Ectodermal cell (in vitro differentiated cells): ENCODE measurements around the gene CCDC88C.

Source experiments
- H3K27ac ChIP-seq: 2 replicates; pipeline ENCODE4 v1.7.0; 2013; ENCODE audit warnings: mild to moderate bottlenecking, low read depth, low read length; ENCODE audit not compliant: insufficient read depth, poor library complexity, severe bottlenecking
- H3K27me3 ChIP-seq: 2 replicates; pipeline ENCODE4 v1.7.0; 2013; ENCODE audit warnings: mild to moderate bottlenecking, low read length; ENCODE audit not compliant: insufficient read depth, control insufficient read depth, poor library complexity, severe bottlenecking
- H3K36me3 ChIP-seq: one replicate; pipeline ENCODE4 v1.7.0; 2013; ENCODE audit warnings: low read length; ENCODE audit not compliant: control insufficient read depth, insufficient read depth
- H3K4me1 ChIP-seq: one replicate; pipeline ENCODE4 v1.7.0; 2013; ENCODE audit warnings: low read length; ENCODE audit not compliant: control insufficient read depth, insufficient read depth
- H3K4me3 ChIP-seq: 2 replicates; pipeline ENCODE4 v1.7.0; 2013; ENCODE audit warnings: low read depth, low read length, control low read depth; ENCODE audit not compliant: insufficient read depth
- H3K9me3 ChIP-seq: 2 replicates; pipeline ENCODE4 v1.7.0; 2013; ENCODE audit warnings: mild to moderate bottlenecking, low read length, moderate library complexity; ENCODE audit not compliant: control insufficient read depth
- WGBS, 2 experiments: methylation state at CpG; one replicate each; pipeline ENCODE4 v1.1.7; 2013; ENCODE audit warnings: missing lambda C conversion rate in 2 of 2; 5-methylcytosine and 5-hydroxymethylcytosine counted together

CCDC88C gene

DNA sequence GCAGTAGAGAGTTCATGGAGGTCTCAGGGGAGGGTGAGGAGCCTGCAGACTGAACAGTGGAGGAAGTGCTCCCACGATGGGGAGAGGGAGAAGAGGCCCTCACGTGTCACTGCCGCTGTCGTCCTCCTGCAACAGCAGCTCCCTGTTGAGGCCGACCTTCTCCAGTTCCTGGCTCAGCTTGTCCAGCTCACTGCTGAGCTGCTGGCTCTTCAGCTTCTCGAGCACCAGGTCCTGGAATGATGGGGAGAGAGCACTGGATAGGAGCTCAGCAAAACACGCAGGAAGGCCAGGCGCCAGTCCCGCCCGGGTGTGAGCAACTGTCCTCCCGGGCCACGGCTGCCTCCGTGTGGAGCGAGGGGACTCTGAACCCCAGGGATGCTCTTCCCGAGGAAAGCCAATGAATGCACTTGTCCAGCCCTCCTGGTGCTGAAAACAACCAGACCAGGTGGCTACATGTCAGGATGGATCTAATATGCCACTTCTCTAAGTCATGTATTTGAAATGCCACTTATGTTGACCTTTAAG, 107.8 kb downstream of the CCDC88C start:
- Histone ChIP-seq H3K9me3 (no peaks in the 10 kb centered on the region), H3K27me3 (no peaks in the 10 kb centered on the region), H3K27ac (no peak overlapping the region), H3K4me3 (no peak overlapping the region), H3K4me1 (no peaks in the 10 kb centered on the region), H3K36me3 (peaks cover 59% of the 10 kb centered on the region)
- 93% methylated on average over 15 of the region's 15 CpGs for WGBS, 2 experiments

DNA sequence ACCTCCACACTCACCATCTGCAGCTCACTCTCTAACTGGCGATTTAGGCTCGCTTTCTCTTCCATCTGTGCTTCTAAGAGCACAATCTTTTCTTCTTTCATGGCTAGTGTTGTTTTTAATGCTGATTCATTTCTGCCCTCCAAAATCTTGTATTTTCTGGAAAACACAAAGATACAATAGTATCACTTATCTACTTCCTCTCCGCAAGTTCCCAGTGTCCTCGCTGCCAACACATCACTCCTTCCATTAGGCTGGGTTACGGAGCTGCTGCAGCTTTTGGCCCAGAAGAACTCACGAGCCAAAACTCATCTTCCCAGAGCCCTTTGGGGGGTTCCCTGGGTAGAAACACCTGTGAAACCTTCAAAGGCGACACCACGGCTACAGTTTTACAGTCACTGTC, 109.3 kb downstream of the CCDC88C start:
- whole genome bisulfite sequencing, 2 experiments = 97% methylated on average over 8 of the region's 8 CpGs
- no peak overlapping the region for H3K27ac ChIP-seq
- no peaks in the 10 kb centered on the region for H3K4me1 ChIP-seq
- H3K9me3 ChIP-seq = no peaks in the 10 kb centered on the region
- H3K4me3 ChIP-seq = no peak overlapping the region
- no peaks in the 10 kb centered on the region for H3K27me3 ChIP-seq
- peaks cover 45% of the 10 kb centered on the region for H3K36me3 ChIP-seq

GRCh38 chr14:91307652-91308051, 110.0 kb downstream of the CCDC88C start:
- H3K27ac ChIP-seq = no peak overlapping the region
- H3K4me3 ChIP-seq = no peak overlapping the region
- no peaks in the 10 kb centered on the region for H3K4me1 ChIP-seq
- H3K27me3 ChIP-seq = no peaks in the 10 kb centered on the region
- 95 to 96% methylated on average over 7 of the region's 7 CpGs for WGBS, 2 experiments
- no peaks in the 10 kb centered on the region for H3K9me3 ChIP-seq
- peaks cover 38% of the 10 kb centered on the region for H3K36me3 ChIP-seq

GRCh38 chr14:91307046-91307445, 110.6 kb downstream of the CCDC88C start:
- Histone ChIP-seq H3K9me3 (no peaks in the 10 kb centered on the region), H3K4me1 (no peaks in the 10 kb centered on the region), H3K36me3 (peaks cover 37% of the 10 kb centered on the region), H3K27ac (no peak overlapping the region), H3K4me3 (no peak overlapping the region), H3K27me3 (no peaks in the 10 kb centered on the region)
- 88 to 93% methylated on average over 12 of the region's 12 CpGs for WGBS, 2 experiments

GRCh38 chr14:91306547-91306946, 111.1 kb downstream of the CCDC88C start:
- H3K27me3 ChIP-seq = no peaks in the 10 kb centered on the region

DNA sequence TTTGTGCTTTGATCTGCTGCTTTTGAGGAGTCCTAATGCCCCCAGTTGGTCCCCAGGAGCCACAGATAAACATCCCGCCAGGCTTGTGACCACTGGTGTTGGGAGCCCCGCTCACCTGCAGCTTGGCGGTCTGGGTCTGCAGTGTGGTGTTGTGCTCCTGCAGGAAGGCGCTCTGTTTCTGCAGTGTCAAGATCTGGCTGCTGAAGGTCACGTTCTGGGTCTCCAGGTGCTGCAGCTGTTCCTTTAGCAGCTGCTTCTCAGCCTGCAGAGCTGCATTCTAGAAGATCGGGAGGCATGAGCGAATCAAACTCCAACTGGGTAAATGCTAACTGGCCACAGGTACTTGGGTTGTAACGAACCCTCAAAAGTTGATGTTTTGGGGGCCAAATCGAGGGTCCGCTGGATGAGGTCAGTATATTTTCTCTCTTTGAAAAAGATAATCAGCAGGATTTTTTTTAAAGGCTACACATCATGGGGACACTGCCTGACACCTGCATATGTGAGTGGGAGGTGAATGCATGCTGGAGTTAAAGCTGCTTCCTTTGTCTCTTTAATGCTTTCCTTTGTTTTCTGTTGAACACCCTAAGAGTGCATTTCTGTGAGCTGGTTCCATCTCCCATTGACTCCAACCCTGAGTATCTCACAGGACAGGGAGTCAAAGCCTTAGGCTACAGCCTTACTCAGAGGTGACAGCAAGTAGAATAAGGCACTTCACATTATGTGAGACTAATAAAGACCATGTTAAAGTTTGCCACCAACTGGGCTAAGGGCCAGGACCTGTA, 111.8 kb downstream of the CCDC88C start:
- Histone ChIP-seq H3K4me1 (no peaks in the 10 kb centered on the region), H3K27me3 (no peaks in the 10 kb centered on the region), H3K9me3 (no peaks in the 10 kb centered on the region), H3K27ac (no peak overlapping the region), H3K36me3 (peaks cover 39% of the 10 kb centered on the region), H3K4me3 (no peak overlapping the region)
- WGBS, 2 experiments = 74 to 78% methylated on average over 10 of the region's 10 CpGs

More at GRCh38 chr14:91306547-91306946, 111.1 kb downstream of the CCDC88C start:
- Histone ChIP-seq H3K36me3 (peaks cover 37% of the 10 kb centered on the region), H3K4me3 (no peak overlapping the region), H3K4me1 (no peaks in the 10 kb centered on the region), H3K9me3 (no peaks in the 10 kb centered on the region), H3K27ac (no peak overlapping the region)
- WGBS, 2 experiments = 89 to 91% methylated on average over 3 of the region's 3 CpGs

GRCh38 chr14:91303924-91304229, 113.7 kb downstream of the CCDC88C start:
- no peak overlapping the region for H3K4me3 ChIP-seq
- H3K36me3 ChIP-seq = peaks cover 50% of the 10 kb centered on the region
- H3K27me3 ChIP-seq = no peaks in the 10 kb centered on the region
- 88 to 90% methylated on average over 18 of the region's 18 CpGs for WGBS, 2 experiments
- no peaks in the 10 kb centered on the region for H3K4me1 ChIP-seq
- H3K9me3 ChIP-seq = no peaks in the 10 kb centered on the region
- H3K27ac ChIP-seq = no peak overlapping the region

- Histone ChIP-seq H3K4me3 (no peak overlapping the region), H3K27me3 (no peaks in the 10 kb centered on the region), H3K9me3 (no peaks in the 10 kb centered on the region), H3K27ac (no peak overlapping the region), H3K36me3 (peaks cover 44% of the 10 kb centered on the region), H3K4me1 (no peaks in the 10 kb centered on the region)
- 44 to 55% methylated on average over 23 of the region's 23 CpGs for WGBS, 2 experiments
These were observed 114.3 kb downstream of the CCDC88C start for GRCh38 chr14:91303091-91303923.

- H3K27me3 ChIP-seq = no peaks in the 10 kb centered on the region
These were observed 115.2 kb downstream of the CCDC88C start for GRCh38 chr14:91302391-91302790.

GRCh38 chr14:91300957-91301356, 116.7 kb downstream of the CCDC88C start:
- H3K27ac ChIP-seq = no peak overlapping the region
- no peaks in the 10 kb centered on the region for H3K9me3 ChIP-seq
- H3K27me3 ChIP-seq = no peaks in the 10 kb centered on the region
- WGBS, 2 experiments = 95 to 98% methylated on average over 4 of the region's 4 CpGs
- peaks cover 37% of the 10 kb centered on the region for H3K36me3 ChIP-seq
- H3K4me3 ChIP-seq = no peak overlapping the region
- H3K4me1 ChIP-seq = no peaks in the 10 kb centered on the region

More at GRCh38 chr14:91302391-91302790, 115.2 kb downstream of the CCDC88C start:
- H3K9me3 ChIP-seq = no peaks in the 10 kb centered on the region
- WGBS, 2 experiments = 98 to 100% methylated on average over 3 of the region's 3 CpGs
- no peak overlapping the region for H3K27ac ChIP-seq
- H3K4me3 ChIP-seq = no peak overlapping the region
- H3K36me3 ChIP-seq = peaks cover 35% of the 10 kb centered on the region
- no peaks in the 10 kb centered on the region for H3K4me1 ChIP-seq
